HEK293 (cell line): Measurements from ENCODE around the gene NMRK2.

Source experiments
- CTCF ChIA-PET: fragments of 350-600 bp; formaldehyde crosslinking; extraction: SDS; loops from one replicate; lab custom pipeline; 2021; ENCODE audit warnings: antibody characterized with exemption; lab: Yijun Ruan, JAX
- POLR2A ChIA-PET: fragments of 300-600 bp; formaldehyde crosslinking; extraction: SDS; loops from one replicate; lab custom pipeline; 2020; ENCODE audit warnings: antibody characterized with exemption, inconsistent platforms; lab: Yijun Ruan, JAX
- H3K27ac ChIP-seq: fragments of 200-500 bp; sonication (Bioruptor generic); 2 replicates; pipeline ENCODE4 v1.5.1; 2014; ENCODE audit warnings: low read depth, low read length, control low read depth, inconsistent platforms; ENCODE audit errors: extremely low read depth
- H3K36me3 ChIP-seq, 2 experiments: fragments of 200-500 bp in 1 of 2; sonication (Bioruptor generic) in 1 of 2; 1 replicate in 1 of 2; 2 replicates in 1 of 2; pipeline ENCODE4 v1.5.1; 2014 to 2017; ENCODE audit warnings: inconsistent platforms in 2 of 2, low read length in 2 of 2; ENCODE audit not compliant: control insufficient read depth in 2 of 2, insufficient read depth in 1 of 2
- H3K4me1 ChIP-seq: fragments of 200-500 bp; sonication (Bioruptor generic); 2 replicates; pipeline ENCODE4 v1.5.1; 2014; ENCODE audit warnings: mild to moderate bottlenecking, low read length, inconsistent platforms; ENCODE audit not compliant: control insufficient read depth, insufficient read depth
- H3K4me3 ChIP-seq: 2 replicates; pipeline ENCODE4 v1.5.1; 2011; ENCODE audit warnings: low read depth, mild to moderate bottlenecking, control low read depth, low read length, moderate library complexity
- H3K9me3 ChIP-seq: fragments of 200-500 bp; sonication (Bioruptor generic); 2 replicates; pipeline ENCODE4 v1.5.1; 2014; ENCODE audit warnings: low read depth, low read length, inconsistent platforms; ENCODE audit not compliant: control insufficient read depth, insufficient read depth
- GLIS1 ChIP-seq: fragments of 450-650 bp; formaldehyde crosslinking; IDR thresholded peaks from 2 replicates; pipeline ENCODE4 v1.5.1; 2016; ENCODE audit warnings: missing biosample characterization, missing genetic modification characterization
- GLIS2 ChIP-seq: fragments of 450-650 bp; formaldehyde crosslinking; IDR thresholded peaks from 2 replicates; pipeline ENCODE4 v1.5.1; 2016; ENCODE audit warnings: missing biosample characterization, missing genetic modification characterization
- IKZF3 ChIP-seq: fragments of 450-650 bp; IDR thresholded peaks from 2 replicates; pipeline ENCODE4 v1.5.0; 2018; ENCODE audit warnings: missing biosample characterization, mild to moderate bottlenecking, missing genetic modification characterization, moderate library complexity
- KLF1 ChIP-seq: fragments of 450-650 bp; formaldehyde crosslinking; IDR thresholded peaks from 2 replicates; pipeline ENCODE4 v1.5.1; 2016; ENCODE audit warnings: missing biosample characterization, missing genetic modification characterization
- PBX3 ChIP-seq: sonication (generic); formaldehyde crosslinking; IDR thresholded peaks from 2 replicates; pipeline ENCODE4 v1.8.1; 2022; ENCODE audit warnings: mild to moderate bottlenecking, moderate library complexity, missing genetic modification reagents
- REST ChIP-seq: fragments of 450-650 bp; formaldehyde crosslinking; IDR thresholded peaks from 2 replicates; pipeline ENCODE4 v1.5.1; 2016; ENCODE audit warnings: missing biosample characterization, missing genetic modification characterization
- SCRT2 ChIP-seq: fragments of 450-650 bp; formaldehyde crosslinking; IDR thresholded peaks from 2 replicates; pipeline ENCODE4 v1.5.1; 2016; ENCODE audit warnings: missing biosample characterization, missing genetic modification characterization
- WT1 ChIP-seq: fragments of 450-650 bp; formaldehyde crosslinking; IDR thresholded peaks from 2 replicates; pipeline ENCODE4 v1.5.1; 2016; ENCODE audit warnings: missing biosample characterization, missing genetic modification characterization
- YY2 ChIP-seq: fragments of 450-650 bp; formaldehyde crosslinking; IDR thresholded peaks from 2 replicates; pipeline ENCODE4 v1.5.1; 2016; ENCODE audit warnings: missing biosample characterization, missing genetic modification characterization
- ZEB2 ChIP-seq: fragments of 450-650 bp; formaldehyde crosslinking; IDR thresholded peaks from 2 replicates; pipeline ENCODE4 v1.5.1; 2016; ENCODE audit warnings: missing biosample characterization, missing genetic modification characterization
- ZIC2 ChIP-seq: fragments of 450-650 bp; formaldehyde crosslinking; IDR thresholded peaks from 2 replicates; pipeline ENCODE4 v1.5.1; 2016; ENCODE audit warnings: missing biosample characterization, missing genetic modification characterization
- ZNF248 ChIP-seq: fragments of 450-650 bp; formaldehyde crosslinking; IDR thresholded peaks from 2 replicates; pipeline ENCODE4 v1.5.1; 2017; ENCODE audit warnings: missing biosample characterization, missing genetic modification characterization
- ZNF266 ChIP-seq: fragments of 450-650 bp; formaldehyde crosslinking; IDR thresholded peaks from 2 replicates; pipeline ENCODE4 v1.5.1; 2016; ENCODE audit warnings: missing biosample characterization, missing genetic modification characterization, low read depth
- ZNF280D ChIP-seq: fragments of 450-650 bp; formaldehyde crosslinking; IDR thresholded peaks from 2 replicates; pipeline ENCODE4 v1.5.1; 2016; ENCODE audit warnings: missing biosample characterization, missing genetic modification characterization
- ZNF292 ChIP-seq: fragments of 450-650 bp; formaldehyde crosslinking; IDR thresholded peaks from 2 replicates; pipeline ENCODE4 v1.5.1; 2016; ENCODE audit warnings: low read depth, missing biosample characterization, missing genetic modification characterization, borderline replicate concordance
- ZNF311 ChIP-seq: fragments of 450-650 bp; formaldehyde crosslinking; IDR thresholded peaks from 2 replicates; pipeline ENCODE4 v1.5.1; 2017; ENCODE audit warnings: missing biosample characterization, missing genetic modification characterization, borderline replicate concordance
- ZNF335 ChIP-seq: fragments of 450-650 bp; formaldehyde crosslinking; conservative IDR thresholded peaks from 2 replicates; pipeline ENCODE4 v1.5.1; 2016; ENCODE audit warnings: missing biosample characterization, missing genetic modification characterization
- ZNF394 ChIP-seq: fragments of 450-650 bp; formaldehyde crosslinking; IDR thresholded peaks from 2 replicates; pipeline ENCODE4 v1.5.1; 2016; ENCODE audit warnings: missing biosample characterization, missing genetic modification characterization, mild to moderate bottlenecking, moderate library complexity, borderline replicate concordance
- ZNF449 ChIP-seq: fragments of 450-650 bp; formaldehyde crosslinking; IDR thresholded peaks from 2 replicates; pipeline ENCODE4 v1.5.1; 2017; ENCODE audit warnings: missing biosample characterization, mild to moderate bottlenecking, missing genetic modification characterization, moderate library complexity
- ZNF473 ChIP-seq: fragments of 450-650 bp; formaldehyde crosslinking; IDR thresholded peaks from 2 replicates; pipeline ENCODE4 v1.5.1; 2017; ENCODE audit warnings: missing biosample characterization, missing genetic modification characterization
- ZNF658 ChIP-seq: fragments of 450-650 bp; formaldehyde crosslinking; IDR thresholded peaks from 2 replicates; pipeline ENCODE4; 2016; ENCODE audit warnings: missing biosample characterization, missing genetic modification characterization
- ZNF660 ChIP-seq: fragments of 450-650 bp; IDR thresholded peaks from 2 replicates; pipeline ENCODE4 v1.5.1; 2018; ENCODE audit warnings: missing biosample characterization, mild to moderate bottlenecking, missing genetic modification characterization
- ZNF664 ChIP-seq: fragments of 450-650 bp; formaldehyde crosslinking; IDR thresholded peaks from 2 replicates; pipeline ENCODE4 v1.5.1; 2016; ENCODE audit warnings: missing biosample characterization, missing genetic modification characterization
- ZNF76 ChIP-seq: fragments of 450-650 bp; formaldehyde crosslinking; IDR thresholded peaks from 2 replicates; pipeline ENCODE4; 2016; ENCODE audit warnings: low read depth, missing biosample characterization, missing genetic modification characterization, borderline replicate concordance
- ZNF768 ChIP-seq: fragments of 450-650 bp; formaldehyde crosslinking; IDR thresholded peaks from 2 replicates; pipeline ENCODE4 v1.5.1; 2018; ENCODE audit warnings: missing biosample characterization, mild to moderate bottlenecking, missing genetic modification characterization
- ZSCAN18 ChIP-seq: fragments of 450-650 bp; formaldehyde crosslinking; IDR thresholded peaks from 2 replicates; pipeline ENCODE4 v1.5.1; 2016; ENCODE audit warnings: missing biosample characterization, missing genetic modification characterization

The NMRK2 gene

DNA sequence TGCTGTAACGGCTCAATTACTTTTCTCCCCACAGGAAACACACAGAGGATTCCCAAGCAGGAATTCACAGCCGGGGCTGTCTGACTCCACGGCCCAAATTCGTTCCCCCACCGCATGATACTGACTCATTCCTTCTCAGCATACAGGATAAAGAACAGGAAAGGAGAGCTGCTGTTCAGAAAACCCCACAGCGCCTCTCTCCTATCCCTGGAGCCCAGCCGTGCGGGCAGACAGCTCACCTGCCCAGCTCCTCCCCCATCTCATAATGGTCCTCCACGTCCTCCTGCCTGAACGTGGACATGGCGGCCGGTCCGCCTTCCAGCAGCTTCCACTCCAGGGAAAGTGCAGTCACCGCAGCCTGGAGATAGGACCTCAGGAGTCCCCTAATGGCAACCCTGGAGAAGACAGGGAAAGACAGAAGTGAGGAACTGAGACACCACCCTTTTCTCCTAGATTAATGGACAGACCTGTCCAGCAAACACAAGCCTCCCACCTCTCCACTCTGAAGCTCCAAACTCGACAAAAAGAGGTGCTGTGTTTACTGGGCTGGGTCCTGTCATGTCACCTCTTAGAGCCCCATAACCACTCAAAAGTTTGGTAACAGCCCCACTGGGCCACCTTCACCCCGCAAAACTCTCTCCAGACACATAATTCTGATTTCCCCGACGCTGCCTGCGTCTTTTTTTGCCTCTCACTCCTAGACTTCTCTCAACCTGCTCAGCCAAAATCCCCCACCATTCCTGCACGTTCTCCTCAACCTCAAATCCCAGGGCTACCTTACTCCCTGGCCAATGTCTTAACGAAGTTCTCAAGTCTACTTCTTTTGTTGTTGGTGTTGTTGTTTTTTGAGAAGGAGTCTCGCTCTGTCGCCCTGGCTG is 36.8 kb downstream of the NMRK2 start:
- Histone ChIP-seq H3K36me3 (peaks cover 18 to 38% of the 10 kb centered on the region in 2 experiments; a peak in 2 of 3 replicates), H3K4me1 (peaks cover 17% of the 10 kb centered on the region), H3K27ac (peak overlapping the region; percentile 78), H3K9me3 (no peaks in the 10 kb centered on the region), H3K4me3 (peak overlapping the region; percentile 93)
- ChIA-PET POLR2A (interaction anchor here (0.7 to 5.3 kb wide), 13 partner anchors 11 to 502 kb away, joined by 3 to 258 read pairs (median 6); partner anchors contain the start of genes EEF2, HDGFL2, MPND and MRPL54), CTCF (interaction anchor here (0.5 to 2.0 kb wide), 13 partner anchors 9 to 438 kb away, joined by 3 to 10 read pairs (median 4); partner anchors contain the start of genes EEF2 and NMRK2)
- TF ChIP-seq ZNF248 (tag by site-specific recombination) (no peak), REST (tag by site-specific recombination) (peak; percentile 25; the same call in 1 of the 2 replicates), PBX3 (CRISPR knock-in tag) (no peak), YY2 (tag by site-specific recombination) (no peak), GLIS2 (tag by site-specific recombination) (no peak), ZNF658 (no peak), SCRT2 (0 out of 2 replicates have a peak, but pooled peaks have one; percentile 60), ZNF660 (tag by site-specific recombination) (no peak), ZEB2 (0 out of 2 replicates have a peak, but pooled peaks have one; percentile 9), ZNF768 (tag by site-specific recombination) (no peak), ZNF76 (tag by site-specific recombination) (no peak), ZNF394 (tag by site-specific recombination) (0 out of 2 replicates have a peak, but pooled peaks have one; percentile 18), GLIS1 (no peak), ZNF292 (tag by site-specific recombination) (no peak), IKZF3 (tag by site-specific recombination) (peak; percentile 30; the same call in 1 of the 2 replicates), KLF1 (tag by site-specific recombination) (no peak), ZNF449 (tag by site-specific recombination) (no peak), ZNF266 (no peak), ZSCAN18 (tag by site-specific recombination) (no peak), ZNF335 (no peak), WT1 (tag by site-specific recombination) (no peak), ZNF280D (tag by site-specific recombination) (no peak), ZNF473 (tag by site-specific recombination) (no peak), ZNF664 (tag by site-specific recombination) (no peak), ZIC2 (tag by site-specific recombination) (0 out of 2 replicates have a peak, but pooled peaks have one; percentile 18), ZNF311 (tag by site-specific recombination) (no peak)
